Activated gamma-delta T cell treated with Interleukin-2 at 50 U/mL for 16 hours (primary cell): Measurements from ENCODE around the gene FAM193B.
A peak's percentile ranks its signal among the peaks of the same experiment; 100 is the strongest.
"Not testable (repeated sequence)": the region's sequence is repeated elsewhere in the genome, so short reads cannot be mapped to it uniquely, and the experiment has no call there.

Experiments
- DNase-seq: peaks from one replicate; pipeline ENCODE4 v3.0.0-alpha.2; 2020

Gene FAM193B

GRCh38 chr5:177536386-177536785 lies 18.0 kb downstream of the FAM193B start:
- DNase-seq = no peak

- DNase-seq = no peak
These were observed 19.2 kb downstream of the FAM193B start for GRCh38 chr5:177535125-177535524.

- not testable (repeated sequence) for DNase-seq
These were observed 19.9 kb downstream of the FAM193B start for GRCh38 chr5:177534433-177534832.

- DNase-seq = no peak
These were observed 23.0 kb downstream of the FAM193B start for GRCh38 chr5:177531209-177531940.

- DNase-seq = no peak
These were observed 23.7 kb downstream of the FAM193B start for GRCh38 chr5:177530638-177531037.

- DNase-seq = no peak
These were observed 24.8 kb downstream of the FAM193B start for GRCh38 chr5:177529247-177530203.

GRCh38 chr5:177528631-177529030 lies 25.7 kb downstream of the FAM193B start:
- DNase-seq = no peak

GRCh38 chr5:177527595-177527994 lies 26.8 kb downstream of the FAM193B start:
- DNase-seq = no peak

- DNase-seq = no peak
These were observed 27.6 kb downstream of the FAM193B start for GRCh38 chr5:177526791-177527190.

GRCh38 chr5:177526191-177526590 lies 28.2 kb downstream of the FAM193B start:
- DNase-seq = no peak

GRCh38 chr5:177524941-177525655 lies 29.3 kb downstream of the FAM193B start:
- no peak for DNase-seq

GRCh38 chr5:177524539-177524900 lies 29.8 kb downstream of the FAM193B start:
- DNase-seq = no peak

GRCh38 chr5:177523711-177524538 lies 30.4 kb downstream of the FAM193B start:
- DNase-seq = no peak

GRCh38 chr5:177520916-177521513 lies 33.3 kb downstream of the FAM193B start:
- DNase-seq = no peak

- DNase-seq = no peak
These were observed 34.1 kb downstream of the FAM193B start for GRCh38 chr5:177520271-177520670.

GRCh38 chr5:177519463-177520235 lies 34.7 kb downstream of the FAM193B start:
- DNase-seq = no peak

GRCh38 chr5:177516601-177517568 lies 37.5 kb downstream of the FAM193B start, which contains the start of gene DDX41:
DDX41 (minus strand) TSS chr5:177516961; CDS start chr5:177516945, 16 bp downstream.
- DNase-seq = peak; percentile 95

- DNase-seq = no peak
These were observed 38.8 kb downstream of the FAM193B start for GRCh38 chr5:177515580-177515979.

- DNase-seq = no peak
These were observed 39.8 kb downstream of the FAM193B start for GRCh38 chr5:177514541-177514940.

- DNase-seq = no peak
These were observed 40.9 kb downstream of the FAM193B start for GRCh38 chr5:177513500-177513899.
